ENCODE data around the gene IQSEC1. TPM values are rescaled to one million over a fixed set of nuclear protein-coding genes. Genes with fewer than 3 reads are reported as not detected.
"Not testable (repeated sequence)": the region's sequence is repeated elsewhere in the genome, so short reads cannot be mapped to it uniquely, and the experiment has no call there.

The IQSEC1 gene
- total RNA-seq, 2 donors from 2014 or later, result 53.5 to 60.7 TPM

DNA sequence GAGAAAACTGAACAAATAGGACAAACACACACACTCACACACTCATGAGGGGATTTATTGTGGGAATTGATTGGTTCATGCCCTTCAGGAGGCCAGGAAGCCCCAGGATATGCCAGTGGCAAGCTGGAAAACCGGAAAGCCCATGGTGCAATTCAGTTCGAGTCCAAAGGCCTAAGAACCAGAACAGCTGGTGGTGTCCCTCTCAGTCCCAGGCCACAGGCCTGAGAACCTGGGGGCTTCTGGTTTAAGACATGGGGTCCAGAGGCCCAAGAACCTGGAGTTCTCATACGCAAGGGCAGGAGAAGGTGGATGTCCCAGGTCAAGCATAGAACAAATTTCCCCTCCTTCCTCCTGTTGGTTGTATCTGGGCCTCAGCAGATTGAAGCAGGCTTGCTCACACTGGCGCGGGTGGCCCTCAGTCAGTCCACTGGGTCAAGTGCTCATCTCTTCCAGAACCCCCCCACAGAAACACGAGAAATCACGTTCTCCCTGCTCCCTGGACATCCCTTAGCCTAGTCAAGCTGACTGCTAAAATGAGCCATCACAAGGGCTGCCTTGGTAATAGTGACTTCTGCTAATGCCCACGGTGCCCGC, 181.7 kb downstream of the IQSEC1 start:
- intact Hi-C loops (cut with DNase I), result loop anchor here in 1 of 2 donors (2.0 kb wide), 1 partner anchor 23 kb away; no protein-coding TSS in a partner anchor
- DNase-seq (ENCODE audit: low spot score), result no peak

DNA sequence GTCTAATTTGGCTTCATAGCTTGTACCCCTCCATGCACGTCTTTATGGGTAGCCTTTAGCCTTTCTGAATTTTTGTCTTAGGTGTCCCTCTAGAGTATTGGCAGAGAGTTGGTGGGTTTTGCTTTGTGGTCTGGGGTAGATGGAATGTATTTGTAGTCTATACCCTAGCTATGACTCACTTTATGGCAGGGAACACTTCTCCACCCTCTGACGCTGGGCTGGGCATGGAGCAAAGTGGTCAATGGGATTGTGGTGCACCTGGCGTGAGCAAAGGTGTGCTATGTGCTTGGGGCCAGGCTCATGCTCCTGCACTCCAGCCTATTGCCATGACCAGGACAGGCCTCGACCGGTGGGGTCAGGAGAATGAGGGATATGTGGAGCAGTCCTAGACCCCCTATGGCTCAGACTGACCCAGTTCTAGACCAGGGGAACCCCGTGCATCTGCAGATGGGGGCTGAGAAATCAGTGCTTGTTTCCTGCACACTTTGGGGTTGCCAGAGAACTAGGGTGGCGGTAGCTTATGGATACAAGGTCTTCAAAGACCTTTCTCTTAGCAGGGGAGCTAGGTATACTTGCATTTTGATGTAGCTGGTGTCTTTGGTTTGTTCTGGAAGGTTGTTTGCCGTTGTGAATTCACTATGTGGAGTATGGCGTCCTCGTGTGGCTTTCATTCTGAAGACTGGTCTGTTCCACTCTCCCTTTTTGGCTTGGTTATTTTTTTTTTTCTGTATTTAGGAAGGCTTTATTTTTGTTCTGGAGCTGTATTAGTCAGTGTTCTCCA, 182.4 kb downstream of the IQSEC1 start:
- DNase-seq (ENCODE audit: low spot score), result no peak
- intact Hi-C loops (cut with DNase I), result loop anchor here in 1 of 2 donors (2.0 kb wide), 1 partner anchor 22 kb away; no protein-coding TSS in a partner anchor

DNA sequence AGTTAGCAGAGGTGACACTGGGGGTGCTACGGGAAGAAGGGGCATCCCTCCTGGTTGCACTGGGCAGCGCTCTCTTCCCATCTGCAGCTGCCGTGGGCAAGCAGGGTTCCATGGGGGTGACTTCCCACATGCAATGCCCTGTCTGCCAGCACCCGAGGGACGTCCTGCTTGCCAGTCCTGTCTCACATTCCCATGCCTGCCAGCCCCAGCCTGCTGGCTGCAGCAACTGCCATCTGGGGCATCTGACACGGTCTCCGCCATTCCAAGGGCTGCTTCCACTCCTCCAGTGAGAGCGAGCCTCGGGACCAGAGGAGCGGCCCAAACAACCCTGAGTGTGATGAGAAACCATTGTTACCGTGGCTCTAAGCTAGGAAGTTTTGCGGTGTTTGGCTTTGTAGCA, 186.5 kb downstream of the IQSEC1 start:
- no peak for DNase-seq (ENCODE audit: low spot score)
- intact Hi-C loops (cut with DNase I), result no loop called here

DNA sequence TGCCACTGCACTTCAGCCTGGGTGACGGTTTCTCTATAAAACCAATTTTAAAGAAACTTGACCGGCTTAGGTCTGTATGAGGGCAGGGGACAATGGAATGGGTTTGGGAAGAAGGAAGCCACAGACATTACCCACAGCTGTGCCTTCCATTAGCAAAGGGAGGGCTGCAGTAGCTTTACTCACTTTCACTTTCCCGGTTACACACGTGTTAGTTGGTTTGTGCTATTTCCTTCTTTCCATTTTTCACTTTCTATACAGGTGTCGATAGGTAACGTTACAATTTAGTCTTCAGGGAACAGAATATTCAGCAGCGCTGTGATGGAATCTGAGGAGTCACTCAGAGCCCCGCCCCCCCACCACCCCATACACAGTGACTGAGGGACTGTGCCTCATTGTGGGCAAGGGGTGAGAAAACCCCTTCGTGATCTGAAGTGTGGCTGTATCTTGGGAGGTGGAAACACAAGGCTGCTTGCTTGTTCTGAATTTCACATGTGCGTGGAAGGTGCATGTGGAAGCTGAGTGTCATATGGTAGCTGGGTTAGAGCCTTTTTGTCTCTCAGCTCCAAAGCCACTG, 187.0 kb downstream of the IQSEC1 start:
- DNase-seq (ENCODE audit: low spot score), result no peak
- intact Hi-C loops (cut with DNase I), result no loop called here

DNA sequence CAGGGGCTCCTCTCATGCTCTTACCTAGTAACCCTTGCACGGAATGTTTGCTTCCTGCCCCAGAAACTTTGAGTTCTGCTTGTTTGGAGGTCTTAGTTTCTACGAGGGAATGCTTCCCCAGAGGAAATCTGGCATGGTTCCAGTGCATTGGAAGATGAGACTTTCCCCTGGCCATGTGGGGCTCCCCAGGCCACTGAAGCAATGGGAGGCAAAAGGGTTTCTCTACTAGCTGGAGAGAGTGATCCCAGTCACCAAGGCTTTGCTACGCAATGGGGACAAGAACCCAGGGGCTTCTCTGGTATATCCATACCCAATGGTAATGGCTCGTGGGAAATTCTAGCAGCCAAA, 187.7 kb downstream of the IQSEC1 start:
- intact Hi-C loops (cut with DNase I), result loop anchor here in 1 of 2 donors (2.0 kb wide), 1 partner anchor 23 kb away; no protein-coding TSS in a partner anchor

DNA sequence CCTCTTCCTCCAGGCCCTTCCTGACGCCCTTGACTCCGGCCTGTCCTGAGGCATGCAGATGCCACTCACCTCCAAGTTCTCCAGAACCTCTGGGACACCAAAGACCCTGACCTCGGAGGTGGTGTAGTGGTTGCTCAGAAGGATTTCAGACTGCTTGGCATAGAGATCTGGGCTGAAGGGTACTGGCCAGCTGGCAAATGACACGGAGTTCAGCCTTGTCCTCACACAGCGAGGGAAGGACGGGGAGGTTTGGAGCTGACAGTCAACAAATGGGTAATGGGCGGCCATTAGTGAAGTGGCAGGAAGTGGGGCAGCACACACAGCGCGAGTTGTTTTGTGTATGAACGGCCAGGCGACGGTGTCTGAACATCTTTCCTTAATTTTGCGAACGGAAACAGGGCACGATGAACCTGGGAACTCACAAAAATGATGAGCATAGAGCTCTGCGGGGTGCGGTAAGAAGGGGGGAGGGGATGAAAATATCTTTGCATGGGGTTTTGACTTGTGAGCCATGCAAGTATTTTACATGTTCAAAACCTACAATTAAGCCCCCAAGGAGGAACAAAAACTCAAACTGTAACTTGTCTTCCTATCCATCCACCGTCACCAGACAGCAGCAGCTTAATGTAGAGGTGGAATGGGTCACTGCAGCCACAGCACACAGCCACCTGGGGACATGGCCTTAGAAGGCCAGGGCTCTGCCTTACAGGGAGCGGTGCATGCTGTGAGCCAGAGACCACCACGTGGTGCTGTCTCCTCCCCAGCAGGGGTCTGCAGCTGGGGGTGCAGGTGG, 188.2 kb downstream of the IQSEC1 start:
- intact Hi-C loops (cut with DNase I), result loop anchor here in 1 of 2 donors (2.0 kb wide), 1 partner anchor 24 kb away; no protein-coding TSS in a partner anchor
- no peak for DNase-seq (ENCODE audit: low spot score)

More for the DNA sequence above, 187.7 kb downstream of the IQSEC1 start:
- DNase-seq (ENCODE audit: low spot score), result no peak

DNA sequence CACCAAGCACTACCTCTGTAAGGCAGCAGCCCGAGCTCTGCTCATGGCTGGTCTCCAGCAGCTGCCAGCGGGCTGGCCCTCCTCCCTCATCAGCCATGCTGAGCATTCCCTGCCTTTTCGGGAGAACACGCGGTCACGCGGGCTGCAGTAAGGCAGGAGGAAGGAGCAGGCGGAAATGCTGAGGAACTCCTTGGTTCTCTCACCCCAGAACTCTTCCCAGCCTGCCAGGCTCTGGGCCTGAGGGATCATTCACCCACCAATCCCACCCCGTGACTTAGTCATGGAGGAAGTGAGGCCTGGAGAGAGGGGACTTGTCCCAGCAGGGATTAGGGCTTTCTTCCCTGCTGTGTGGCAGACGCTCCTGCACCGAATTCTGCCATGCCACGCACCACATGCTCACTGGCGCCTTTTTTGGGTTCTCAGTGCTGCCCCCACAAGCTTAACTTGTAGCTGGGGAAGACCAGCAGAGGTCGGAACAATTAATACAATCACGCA, 189.0 kb downstream of the IQSEC1 start:
- DNase-seq (ENCODE audit: low spot score), result no peak
- intact Hi-C loops (cut with DNase I), result loop anchor here in 1 of 2 donors (2.0 kb wide), 1 partner anchor 25 kb away; no protein-coding TSS in a partner anchor

DNA sequence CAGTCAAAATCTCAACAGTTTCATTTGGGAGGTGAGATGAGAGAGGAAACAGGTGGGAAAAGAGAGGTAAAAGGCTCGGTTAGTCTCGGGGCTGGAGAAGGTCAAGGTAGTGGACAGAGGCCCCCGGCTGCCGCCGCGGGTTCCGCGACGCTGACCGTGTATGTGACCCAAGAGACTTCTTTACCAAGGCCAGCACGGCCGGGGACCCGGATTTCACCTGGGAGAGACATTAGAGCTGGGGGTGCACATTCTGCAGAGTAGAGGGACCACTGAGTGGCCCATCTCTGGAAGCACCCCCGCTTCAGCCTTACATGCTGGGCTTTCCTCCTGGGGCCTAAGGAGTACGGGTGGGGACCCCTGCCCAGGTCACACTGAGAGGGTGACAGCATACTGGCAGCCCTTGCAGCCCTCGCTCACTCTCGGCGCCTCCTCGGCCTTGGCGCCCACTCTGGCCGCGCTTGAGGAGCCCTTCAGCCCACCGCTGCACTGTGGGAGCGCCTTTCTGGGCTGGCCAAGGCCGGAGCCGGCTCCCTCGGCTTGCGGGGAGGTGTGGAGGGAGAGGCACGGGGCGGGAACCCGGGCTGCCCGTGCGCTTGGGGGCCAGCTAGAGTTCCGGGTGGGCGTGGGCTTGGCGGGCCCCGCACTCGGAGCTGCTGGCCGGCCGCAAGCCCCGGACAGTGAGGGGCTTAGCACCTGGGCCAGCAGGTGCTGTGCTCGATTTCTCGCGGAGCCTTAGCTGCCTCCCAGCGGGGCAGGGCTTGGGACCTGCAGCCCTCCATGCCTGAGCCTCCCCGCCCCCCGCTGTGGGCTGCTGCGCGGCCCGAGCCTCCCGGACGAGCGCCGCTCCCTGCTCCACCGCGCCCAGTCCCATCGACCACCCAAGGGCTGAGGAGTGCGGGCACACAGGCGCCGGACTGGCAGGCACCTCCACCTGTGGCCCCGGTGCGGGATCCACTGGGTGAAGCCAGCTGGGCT, 190.6 kb downstream of the IQSEC1 start:
- no peak for DNase-seq (ENCODE audit: low spot score)
- intact Hi-C loops (cut with DNase I), result no loop called here

DNA sequence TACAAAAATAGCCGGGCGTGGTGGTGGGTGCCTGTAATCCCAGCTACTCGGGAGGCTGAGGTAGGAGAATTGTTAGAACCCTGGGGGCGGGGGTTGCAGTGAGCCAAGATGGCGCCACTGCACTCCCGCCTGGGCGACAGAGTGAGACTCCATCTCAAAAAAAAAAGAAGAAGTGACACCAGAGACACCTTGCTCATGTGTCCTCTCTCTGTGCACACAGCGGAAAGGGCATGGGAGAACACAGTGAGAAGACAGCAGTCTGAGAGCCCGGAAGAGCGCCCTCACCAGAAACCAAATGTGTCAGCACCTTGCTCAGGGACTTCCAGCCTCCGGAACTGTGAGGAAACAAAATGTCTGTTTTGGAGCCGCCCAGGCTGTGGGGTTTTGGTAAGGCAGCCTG, 191.4 kb downstream of the IQSEC1 start:
- DNase-seq (ENCODE audit: low spot score); intact Hi-C loops (cut with DNase I): not testable (repeated sequence)

DNA sequence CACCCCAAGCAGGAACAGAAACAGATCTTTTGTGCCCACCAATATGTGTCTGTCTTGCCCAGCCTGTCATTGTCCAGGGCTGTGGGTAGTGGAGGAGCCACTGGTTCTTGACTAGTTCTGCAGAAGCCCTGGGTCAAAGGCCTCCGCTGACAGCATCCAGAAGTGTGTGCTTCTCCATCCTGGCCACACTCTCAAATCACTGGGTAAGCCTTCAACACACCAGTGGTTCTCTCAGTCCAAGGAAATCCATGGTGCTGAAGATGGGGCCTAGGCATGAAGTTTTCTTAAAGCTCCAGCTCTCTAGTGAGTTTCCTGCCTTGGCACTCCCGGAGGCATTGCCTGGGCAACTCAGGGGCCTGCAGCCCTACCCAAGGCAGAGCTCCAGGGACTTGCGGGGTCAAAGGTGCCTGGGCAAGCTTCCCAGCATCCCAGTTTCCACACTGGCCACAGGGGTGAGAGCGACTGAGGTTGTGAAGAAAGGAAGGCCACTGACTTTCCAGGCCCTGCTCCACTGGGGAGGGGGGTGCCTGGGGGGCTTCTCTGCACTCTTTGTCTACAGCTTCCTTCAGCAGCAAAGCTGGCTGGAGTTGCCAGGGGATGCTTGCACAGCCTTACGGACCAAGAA, 193.9 kb downstream of the IQSEC1 start:
- no peak for DNase-seq (ENCODE audit: low spot score)
- intact Hi-C loops (cut with DNase I), result no loop called here

DNA sequence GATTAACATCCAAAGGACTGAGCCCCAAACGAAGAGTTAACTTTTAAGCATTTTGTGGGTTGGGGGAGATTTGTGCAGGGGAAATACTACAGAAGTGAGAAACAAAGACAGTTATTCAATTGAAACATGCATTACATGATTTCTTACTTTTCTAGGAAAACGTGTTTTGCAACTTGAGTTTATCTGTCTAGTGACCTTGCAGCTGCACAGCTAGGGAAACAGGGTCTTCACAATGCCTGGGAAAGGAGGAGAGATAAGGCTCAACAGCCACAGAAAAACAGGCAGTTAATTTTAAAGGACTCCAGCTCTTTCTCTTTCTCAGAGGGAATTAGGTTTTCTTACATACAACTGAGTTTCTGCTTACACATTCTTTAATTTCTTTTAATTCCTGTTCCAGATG, 194.5 kb downstream of the IQSEC1 start:
- intact Hi-C loops (cut with DNase I); DNase-seq (ENCODE audit: low spot score): not testable (repeated sequence)

DNA sequence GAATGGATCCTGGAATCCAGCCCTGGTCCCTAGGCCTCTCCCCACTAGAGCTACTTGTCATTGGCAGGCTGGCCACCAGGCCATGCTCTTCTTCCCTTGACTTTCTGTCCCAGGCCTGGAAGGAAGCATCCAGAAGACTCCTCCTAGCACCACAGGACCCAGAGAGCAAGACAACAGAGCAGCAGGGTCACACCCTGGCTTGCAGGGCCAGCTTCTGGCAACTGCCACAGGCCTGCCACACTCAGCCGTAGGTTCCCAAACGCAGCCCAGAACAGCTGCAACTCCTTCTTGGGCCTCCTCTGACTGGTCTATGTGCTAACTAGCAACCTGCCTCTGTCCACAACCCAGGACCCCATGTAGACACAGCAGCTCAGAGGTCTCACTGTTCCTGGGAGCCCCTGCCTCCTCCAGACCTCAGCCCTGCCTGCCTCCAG, 195.1 kb downstream of the IQSEC1 start:
- DNase-seq (ENCODE audit: low spot score), result no peak
- intact Hi-C loops (cut with DNase I), result no loop called here

DNA sequence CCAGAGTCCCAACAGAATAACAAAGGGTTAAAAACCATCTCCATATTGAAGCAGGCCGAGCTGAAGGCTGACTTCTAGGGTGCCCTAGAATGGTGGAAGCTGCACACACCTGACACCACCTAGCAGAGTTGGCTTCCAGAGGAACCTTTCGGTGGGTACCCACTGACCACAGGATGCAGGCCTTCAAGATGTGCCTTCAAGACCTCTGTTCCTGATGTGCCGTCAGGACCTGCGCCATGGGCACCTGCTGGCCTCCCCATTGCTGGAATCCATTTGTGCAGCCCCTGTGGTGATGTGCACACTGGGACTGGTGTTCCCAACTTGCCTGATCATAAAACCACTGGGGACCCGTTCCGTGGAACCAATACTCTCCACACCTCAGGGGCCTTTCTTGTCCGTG, 196.2 kb downstream of the IQSEC1 start:
- intact Hi-C loops (cut with DNase I), result no loop called here
- DNase-seq (ENCODE audit: low spot score), result no peak

DNA sequence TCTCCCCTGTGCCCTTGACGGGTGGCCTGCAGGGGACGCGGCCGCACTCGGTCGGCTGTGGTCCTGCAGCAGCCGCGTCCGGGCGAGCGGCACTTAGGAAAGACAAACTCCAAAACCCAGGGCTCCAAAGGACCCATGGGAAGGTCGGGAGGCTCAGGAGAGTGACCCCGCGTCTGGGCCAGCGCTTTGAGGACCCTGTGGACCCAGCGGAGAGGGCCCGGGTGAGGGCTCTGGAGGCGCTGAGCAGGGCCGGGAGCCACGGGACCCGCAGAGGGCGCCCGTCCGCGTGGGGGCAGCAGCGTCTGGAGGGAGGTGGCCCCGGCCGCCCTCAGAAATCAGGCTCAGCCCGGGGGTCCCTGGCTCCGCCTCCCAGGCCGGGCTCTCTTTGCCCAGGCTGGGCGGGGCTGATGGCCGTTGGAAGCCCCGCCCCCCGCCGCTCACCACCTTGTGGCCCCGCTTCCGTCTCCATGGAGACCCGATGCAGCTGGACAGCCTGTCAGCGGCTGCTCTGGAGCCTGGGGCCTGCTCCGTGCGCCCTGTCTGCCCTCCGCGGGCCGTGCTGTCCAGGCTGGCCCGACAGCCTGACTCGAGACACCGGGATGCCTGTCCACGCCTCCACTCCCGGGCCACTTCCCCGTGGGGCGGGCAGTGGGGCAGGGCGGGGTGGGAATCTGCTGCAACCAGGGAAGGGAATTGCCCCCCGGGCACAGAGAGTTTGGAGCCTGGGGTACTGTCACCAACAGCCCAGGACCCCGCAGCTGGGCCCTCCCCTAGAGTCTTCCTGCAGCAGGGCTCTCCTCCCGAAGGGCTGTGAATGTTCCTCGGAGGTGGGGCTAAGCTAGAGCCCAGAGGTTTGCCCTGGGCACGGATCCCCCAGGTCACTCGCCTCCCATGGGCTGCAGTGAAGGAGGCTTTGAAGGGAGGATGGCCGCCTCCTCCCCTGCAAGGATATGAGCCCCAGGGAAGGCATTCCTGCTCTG, 197.1 kb downstream of the IQSEC1 start:
- intact Hi-C loops (cut with DNase I), result no loop called here
- DNase-seq (ENCODE audit: low spot score), result no peak

DNA sequence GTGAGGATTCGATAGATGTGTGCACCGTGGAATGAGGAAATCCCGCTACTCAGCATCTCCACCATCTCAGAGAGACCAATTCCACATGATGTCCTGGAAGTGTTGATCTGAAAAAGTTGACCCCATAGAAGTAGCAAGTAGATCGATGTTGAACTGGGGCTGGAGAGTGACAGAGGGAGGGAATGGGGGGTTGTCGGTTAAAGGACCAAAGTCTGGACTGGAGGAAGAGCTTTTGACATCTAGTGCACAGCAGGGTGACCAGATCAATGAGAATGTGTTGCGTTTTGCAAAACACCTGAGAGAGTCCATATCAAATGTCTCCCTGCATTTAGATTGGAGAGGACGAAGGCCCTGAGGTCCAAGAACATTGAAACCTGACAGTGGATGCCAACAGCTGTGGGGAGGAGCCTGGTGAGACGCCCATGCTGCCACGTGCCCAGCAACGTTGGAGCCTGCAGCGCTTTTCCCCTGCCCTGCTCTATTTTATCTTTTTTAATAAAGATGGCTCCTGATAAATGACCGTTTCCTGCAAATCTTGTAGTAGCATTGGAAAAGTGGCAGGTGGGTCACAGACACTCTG, 201.7 kb downstream of the IQSEC1 start:
- no peak for DNase-seq (ENCODE audit: low spot score)
- intact Hi-C loops (cut with DNase I), result no loop called here

DNA sequence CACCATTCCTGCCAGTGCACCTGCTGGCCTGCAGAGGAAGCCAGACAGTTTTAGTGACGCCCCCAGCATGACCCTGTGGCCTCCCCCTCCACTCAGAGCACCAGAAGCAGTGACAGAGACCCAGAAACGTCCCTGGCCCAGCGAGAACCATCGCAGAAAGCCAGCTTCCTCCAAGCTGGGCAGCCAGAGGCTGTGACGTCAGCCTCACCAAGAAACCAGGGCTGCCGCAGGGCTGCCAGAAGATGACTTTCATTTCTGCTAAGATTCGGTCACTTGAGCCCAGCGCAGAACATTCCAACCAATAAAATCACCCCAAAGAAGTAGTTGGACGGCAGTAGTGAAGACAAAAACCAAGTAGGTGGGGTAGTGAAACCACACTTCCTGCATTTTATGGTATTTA, 202.3 kb downstream of the IQSEC1 start:
- intact Hi-C loops (cut with DNase I), result no loop called here
- DNase-seq (ENCODE audit: low spot score), result peak; percentile 92
